H1 (cell line): ENCODE results near the gene GREB1L. TPM values are rescaled to one million over a fixed set of nuclear protein-coding genes. Genes with fewer than 3 reads are reported as not detected.
"Not testable (repeated sequence)": the region's sequence is repeated elsewhere in the genome, so short reads cannot be mapped to it uniquely, and the experiment has no call there.

Experiments
- CTCF ChIA-PET: fragments of 300-600 bp; sonication (Branson Sonifier 250); formaldehyde crosslinking; loops from one replicate; lab custom pipeline; 2021; ENCODE audit not compliant: partially characterized antibody; lab: Charles Lee
- POLR2A ChIA-PET: fragments of 300-600 bp; sonication (Branson Sonifier 250); formaldehyde crosslinking; loops from one replicate; lab custom pipeline; 2021; ENCODE audit warnings: inconsistent platforms; ENCODE audit not compliant: partially characterized antibody; lab: Charles Lee
- DNase-seq, 2 experiments: peaks; one replicate each; pipeline versions ENCODE4 v3.0.0 to v3.0.0-alpha.2; 2010 to 2022; ENCODE audit warnings: low spot score in 2 of 2, low read depth in 1 of 2, mixed read lengths in 1 of 2
- FAIRE-seq: peaks from 2 replicates; lab custom pipeline; 2011; peaks lifted over from hg19 to GRCh38; lab: Jason Lieb, UNC
- H2AFZ ChIP-seq: 2 replicates; pipeline ENCODE4 v1.8.1; 2012; ENCODE audit warnings: low read length, inconsistent platforms
- H2AK5ac ChIP-seq: 2 replicates; pipeline ENCODE4 v1.6.1; 2013; ENCODE audit warnings: low read depth, low read length
- H2BK120ac ChIP-seq: replicated peaks from 2 replicates; pipeline ENCODE3; 2013; ENCODE audit warnings: low read depth, low read length, inconsistent platforms
- H2BK12ac ChIP-seq: 2 replicates; pipeline ENCODE4 v1.6.1; 2013; ENCODE audit warnings: low read depth, low read length
- H2BK15ac ChIP-seq: 2 replicates; pipeline ENCODE4 v1.6.1; 2013; ENCODE audit warnings: low read length
- H2BK20ac ChIP-seq: 2 replicates; pipeline ENCODE4 v1.6.1; 2013; ENCODE audit warnings: low read length
- H2BK5ac ChIP-seq: 2 replicates; pipeline ENCODE4 v1.6.1; 2013; ENCODE audit warnings: low read depth, low read length
- H3K14ac ChIP-seq: 2 replicates; pipeline ENCODE4 v1.6.1; 2013; ENCODE audit warnings: inconsistent platforms; ENCODE audit not compliant: insufficient read length
- H3K18ac ChIP-seq: 2 replicates; pipeline ENCODE4 v1.6.1; 2013; ENCODE audit warnings: low read length; ENCODE audit errors: extremely low read depth
- H3K23ac ChIP-seq: 2 replicates; pipeline ENCODE4 v1.6.1; 2013; ENCODE audit warnings: inconsistent platforms; ENCODE audit not compliant: insufficient read length
- H3K23me2 ChIP-seq: 2 replicates; pipeline ENCODE4 v1.6.1; 2013; ENCODE audit warnings: low read depth, low read length
- H3K27ac ChIP-seq: 2 replicates; pipeline ENCODE4 v1.6.1; 2011; ENCODE audit warnings: low read depth, low read length, inconsistent platforms
- H3K27me3 ChIP-seq, 4 experiments: replicated peaks in 1 of 4; 1 replicate in 1 of 4; 2 replicates in 3 of 4; pipeline versions ENCODE4 v1.6.1 to v1.8.1; 2011 to 2013; ENCODE audit warnings: low read length in 3 of 4, mild to moderate bottlenecking in 3 of 4, inconsistent platforms in 2 of 4, mixed read lengths in 2 of 4, moderate library complexity in 1 of 4; ENCODE audit not compliant: control insufficient read depth in 3 of 4, insufficient read depth in 3 of 4; ENCODE audit errors: extremely low read depth in 1 of 4
- H3K36me3 ChIP-seq, 4 experiments: 2 replicates each; pipeline versions ENCODE4 v1.6.1 to v1.8.1; 2011 to 2013; ENCODE audit warnings: mild to moderate bottlenecking in 4 of 4, low read length in 3 of 4, moderate library complexity in 2 of 4, control low read depth in 1 of 4, inconsistent platforms in 1 of 4; ENCODE audit not compliant: insufficient read depth in 4 of 4, control insufficient read depth in 2 of 4
- H3K4ac ChIP-seq: replicated peaks from 2 replicates; pipeline ENCODE3; 2013; ENCODE audit warnings: low read length, low read depth, mixed read lengths, inconsistent platforms; ENCODE audit not compliant: insufficient read length
- H3K4me1 ChIP-seq, 4 experiments: replicated peaks in 1 of 4; 1 replicate in 1 of 4; 2 replicates in 3 of 4; pipeline versions ENCODE4 v1.6.1 to v1.8.1; 2011 to 2013; ENCODE audit warnings: low read length in 3 of 4, inconsistent platforms in 2 of 4, mixed read lengths in 1 of 4; ENCODE audit not compliant: insufficient read depth in 4 of 4, control insufficient read depth in 3 of 4
- H3K4me2 ChIP-seq, 2 experiments: 2 replicates each; pipeline versions ENCODE4 v1.6.1 to v1.8.1; 2011 to 2013; ENCODE audit warnings: low read depth in 2 of 2, low read length in 2 of 2, control low read depth in 1 of 2, inconsistent platforms in 1 of 2, mild to moderate bottlenecking in 1 of 2; ENCODE audit not compliant: insufficient read depth in 1 of 2
- H3K4me3 ChIP-seq, 4 experiments: fragments of 200-600, 300-600 bp in 1 of 4; sonication (generic), shearing (Covaris generic), sonication (Bioruptor Twin) in 1 of 4; 2 replicates each; pipeline versions ENCODE4 v1.5.1 to v1.8.1; 2011 to 2016; ENCODE audit warnings: low read length in 4 of 4, low read depth in 3 of 4, control low read depth in 2 of 4, inconsistent platforms in 2 of 4, mild to moderate bottlenecking in 2 of 4, mixed read lengths in 1 of 4, moderate library complexity in 1 of 4; ENCODE audit not compliant: insufficient read depth in 2 of 4; ENCODE audit errors: extremely low read depth in 1 of 4
- H3K56ac ChIP-seq: replicated peaks from 2 replicates; pipeline ENCODE3; 2013; ENCODE audit warnings: low read depth, mild to moderate bottlenecking, mixed read lengths, low read length, inconsistent platforms; ENCODE audit not compliant: insufficient read length
- H3K79me1 ChIP-seq: 2 replicates; pipeline ENCODE4 v1.6.1; 2013; ENCODE audit warnings: low read depth, low read length, control low read depth
- H3K79me2 ChIP-seq, 2 experiments: 2 replicates each; pipeline versions ENCODE4 v1.6.1 to v1.8.1; 2012 to 2013; ENCODE audit warnings: low read length in 2 of 2, mild to moderate bottlenecking in 2 of 2, inconsistent platforms in 1 of 2; ENCODE audit not compliant: insufficient read depth in 2 of 2, control insufficient read depth in 1 of 2
- H3K9ac ChIP-seq, 4 experiments: replicated peaks in 1 of 4; 1 replicate in 1 of 4; 2 replicates in 3 of 4; pipeline versions ENCODE4 v1.6.1 to v1.8.1; 2011 to 2013; ENCODE audit warnings: low read depth in 3 of 4, low read length in 3 of 4, control low read depth in 2 of 4, mild to moderate bottlenecking in 2 of 4, moderate library complexity in 2 of 4, inconsistent platforms in 1 of 4; ENCODE audit errors: extremely low read depth in 1 of 4
- H3K9me3 ChIP-seq, 2 experiments: 2 replicates each; pipeline versions ENCODE4 v1.6.1 to v1.8.1; 2012 to 2013; ENCODE audit warnings: mild to moderate bottlenecking in 2 of 2, moderate library complexity in 2 of 2, control low read depth in 1 of 2, inconsistent platforms in 1 of 2, low read depth in 1 of 2, low read length in 1 of 2, mixed read lengths in 1 of 2; ENCODE audit not compliant: insufficient read depth in 2 of 2
- H4K20me1 ChIP-seq, 2 experiments: replicated peaks in 1 of 2; 2 replicates each; pipeline versions ENCODE3 to v1.8.1; 2011 to 2013; ENCODE audit warnings: inconsistent platforms in 2 of 2, low read length in 2 of 2, mild to moderate bottlenecking in 1 of 2; ENCODE audit not compliant: insufficient read depth in 2 of 2, control insufficient read depth in 1 of 2
- H4K5ac ChIP-seq: 2 replicates; pipeline ENCODE4 v1.6.1; 2013; ENCODE audit warnings: low read length, low read depth, mixed read lengths, inconsistent platforms; ENCODE audit not compliant: insufficient read length
- H4K8ac ChIP-seq: 2 replicates; pipeline ENCODE4 v1.8.0; 2013; ENCODE audit warnings: mild to moderate bottlenecking, moderate library complexity, low read length, inconsistent platforms; ENCODE audit not compliant: insufficient read depth; ENCODE audit errors: extremely low read depth
- H4K91ac ChIP-seq: replicated peaks from 2 replicates; pipeline ENCODE3; 2013; ENCODE audit warnings: low read length, mixed read lengths, inconsistent platforms; ENCODE audit not compliant: insufficient read length
- WGBS, 2 experiments: shearing (Covaris generic) in 1 of 2; methylation state at CpG; one replicate each; pipeline versions ENCODE4 v1.1.6 to v1.1.7; 2013 to 2015; ENCODE audit warnings: low lambda C conversion rate in 2 of 2, mixed read lengths in 2 of 2, inconsistent platforms in 1 of 2, low coverage in 1 of 2, missing lambda C conversion rate in 1 of 2; ENCODE audit not compliant: insufficient replicate concordance in 2 of 2, insufficient coverage in 1 of 2, insufficient read length in 1 of 2; ENCODE audit errors: extremely low coverage in 1 of 2, missing lambda C conversion rate in 1 of 2; 5-methylcytosine and 5-hydroxymethylcytosine counted together
- polyA plus RNA-seq, 7 experiments: library from polyadenylated mRNA; depleted of rRNA in 3 of 7; stranded (reverse) in 5 of 7; unstranded in 2 of 7; fragments of >200 nt in 5 of 7; fragments of 200-250 nt in 2 of 7; gene quantifications; 1 replicate in 5 of 7; 2 replicates in 1 of 7; 4 replicates in 1 of 7; pipeline versions ENCODE4 v1.2.1 to v1.2.3, GENCODE V29; 2011 to 2013; ENCODE audit warnings: missing spikeins in 2 of 7, mixed read lengths in 2 of 7
- total RNA-seq: library from RNA; stranded (reverse); fragmentation: NEBNext Ultra II Directional; extraction: Animal tissue kit (Norgen Biotek cat#: 25700); gene quantifications from 2 replicates; pipeline ENCODE4 v1.2.1, GENCODE V29; 2021

GREB1L gene
- total and polyA plus RNA-seq, 2 of the 8 experiments (the other 6 are each of a cell fraction or from before 2014, with no cell fraction given) = 0.34 to 1.6 TPM

- H4K8ac ChIP-seq, H4K91ac ChIP-seq, H3K9ac ChIP-seq, H3K56ac ChIP-seq, H3K4me3 ChIP-seq, H3K23ac ChIP-seq, H3K79me1 ChIP-seq, DNase-seq, H2BK15ac ChIP-seq, H3K18ac ChIP-seq, H2AFZ ChIP-seq, POLR2A ChIA-PET, H3K27ac ChIP-seq, H3K27me3 ChIP-seq, H2BK20ac ChIP-seq, H2BK120ac ChIP-seq, H3K9me3 ChIP-seq, H4K20me1 ChIP-seq, H3K4ac ChIP-seq, H3K23me2 ChIP-seq, H3K36me3 ChIP-seq, H3K79me2 ChIP-seq, H2BK12ac ChIP-seq, H4K5ac ChIP-seq, FAIRE-seq, H2BK5ac ChIP-seq, H3K14ac ChIP-seq, H2AK5ac ChIP-seq, H3K4me2 ChIP-seq, H3K4me1 ChIP-seq: not testable (repeated sequence)
- CTCF ChIA-PET = interaction anchor here (0.8 to 3.0 kb wide), 2 partner anchors 14 to 129 kb away, joined by 3 to 8 read pairs; no protein-coding TSS in a partner anchor
- 86% methylated on average over 5 of the region's 5 CpGs; no CpG with 5 or more reads in 1 of the 2 experiments for WGBS, 2 experiments
Observed at GRCh38 chr18:21315126-21315525, 73.1 kb downstream of the GREB1L start.
